K562 (cell line): ENCODE measurements around the gene SLC25A45. TPM values are rescaled to one million over a fixed set of nuclear protein-coding genes. Genes with fewer than 3 reads are reported as not detected.

Experiments used
- ARID2 ChIP-seq: fragments of 450-650 bp; IDR thresholded peaks from 2 replicates; pipeline ENCODE4 v1.6.1; 2017; ENCODE audit warnings: antibody characterized with exemption, mild to moderate bottlenecking
- ATF7 ChIP-seq: fragments of 450-650 bp; IDR thresholded peaks from 2 replicates; pipeline ENCODE4 v1.7.1; 2014; ENCODE audit warnings: mild to moderate bottlenecking, moderate library complexity
- BRD9 ChIP-seq: fragments of 450-650 bp; IDR thresholded peaks from 2 replicates; pipeline ENCODE4 v1.6.1; 2018; ENCODE audit warnings: low read depth; ENCODE audit not compliant: partially characterized antibody
- CCAR2 ChIP-seq: fragments of 200-400 bp; formaldehyde crosslinking; IDR thresholded peaks from 2 replicates; pipeline ENCODE4 v1.6.1; 2017; ENCODE audit warnings: mild to moderate bottlenecking, low read depth, low read length
- CREB3 ChIP-seq: fragments of 450-650 bp; conservative IDR thresholded peaks from 2 replicates; pipeline ENCODE4 v1.6.1; 2016; ENCODE audit warnings: missing genetic modification characterization, low read depth, mild to moderate bottlenecking, missing compliant biosample characterization, moderate library complexity
- EP300 ChIP-seq: IDR thresholded peaks from 2 replicates; pipeline ENCODE4 v1.6.1; 2012; ENCODE audit warnings: low read length, improper control_type of control experiment
- ESRRA ChIP-seq: fragments of 450-650 bp; IDR thresholded peaks from 2 replicates; pipeline ENCODE4 v1.6.1; 2014; ENCODE audit warnings: low read depth, mild to moderate bottlenecking, moderate library complexity, borderline replicate concordance
- GATAD2B ChIP-seq: fragments of 450-650 bp; IDR thresholded peaks from 2 replicates; pipeline ENCODE4 v1.6.1; 2017; ENCODE audit warnings: mild to moderate bottlenecking, borderline replicate concordance
- JUNB ChIP-seq: fragments of 450-650 bp; formaldehyde crosslinking; conservative IDR thresholded peaks from 2 replicates; pipeline ENCODE4 v1.4.0; 2020; ENCODE audit warnings: mild to moderate bottlenecking
- MAZ ChIP-seq, 2 experiments: fragments of 450-650 bp in 1 of 2; sonication (generic) in 1 of 2; formaldehyde crosslinking; IDR thresholded peaks in 1 of 2; conservative IDR thresholded peaks in 1 of 2; 2 replicates each; pipeline versions ENCODE4 v1.4.0 to v1.5.0; 2020; ENCODE audit warnings: mild to moderate bottlenecking in 1 of 2, missing genetic modification reagents in 1 of 2
- MTA3 ChIP-seq: fragments of 450-650 bp; formaldehyde crosslinking; IDR thresholded peaks from 2 replicates; pipeline ENCODE4 v1.6.1; 2017; ENCODE audit warnings: mild to moderate bottlenecking, borderline replicate concordance
- NFE2 ChIP-seq: IDR thresholded peaks from 2 replicates; pipeline ENCODE4 v1.6.1; 2014; ENCODE audit warnings: antibody characterized with exemption, low read depth
- PCBP1 ChIP-seq: fragments of 200-400 bp; formaldehyde crosslinking; IDR thresholded peaks from 2 replicates; pipeline ENCODE4 v1.6.1; 2018; ENCODE audit warnings: mild to moderate bottlenecking, low read depth, low read length; ENCODE audit not compliant: poor library complexity, severe bottlenecking
- PHB2 ChIP-seq: fragments of 450-650 bp; IDR thresholded peaks from 2 replicates; pipeline ENCODE4 v1.6.1; 2017; ENCODE audit warnings: low read depth
- POU5F1 ChIP-seq: fragments of 150-350 bp; IDR thresholded peaks from 2 replicates; pipeline ENCODE4 v1.6.1; 2014; ENCODE audit warnings: borderline replicate concordance, low read length, low read depth, mild to moderate bottlenecking; ENCODE audit not compliant: partially characterized antibody
- RCOR1 ChIP-seq, 2 experiments: IDR thresholded peaks; 2 replicates each; pipeline ENCODE4 v1.6.1; 2012; ENCODE audit warnings: low read depth in 2 of 2, low read length in 2 of 2, borderline replicate concordance in 1 of 2, improper control_type of control experiment in 1 of 2
- SMARCA5 ChIP-seq: fragments of 450-650 bp; IDR thresholded peaks from 2 replicates; pipeline ENCODE4 v1.6.1; 2016
- TCF3 ChIP-seq: sonication (generic); formaldehyde crosslinking; IDR thresholded peaks from 2 replicates; pipeline ENCODE4 v1.4.0; 2020; ENCODE audit warnings: mild to moderate bottlenecking, missing genetic modification reagents
- TCFL5 ChIP-seq: fragments of 250-450 bp; sonication (Bioruptor Pico); conservative IDR thresholded peaks from 2 replicates; pipeline ENCODE4 v1.6.1; 2021; ENCODE audit warnings: mild to moderate bottlenecking, moderate library complexity, matching md5 sums
- TEAD4 ChIP-seq, 2 experiments: sonication (generic) in 1 of 2; formaldehyde crosslinking in 1 of 2; IDR thresholded peaks; 2 replicates each; pipeline versions ENCODE4 v1.6.1 to v1.8.0; 2012 to 2022; ENCODE audit warnings: borderline replicate concordance in 1 of 2, inconsistent platforms in 1 of 2, low read length in 1 of 2, mild to moderate bottlenecking in 1 of 2, missing genetic modification reagents in 1 of 2
- YBX1 ChIP-seq: fragments of 450-650 bp; IDR thresholded peaks from 2 replicates; pipeline ENCODE4 v1.7.1; 2016; ENCODE audit warnings: mild to moderate bottlenecking
- ZBTB12 ChIP-seq: fragments of 250-450 bp; sonication (Bioruptor Pico); IDR thresholded peaks from 2 replicates; pipeline ENCODE4 v1.4.0; 2020
- ZFX ChIP-seq: sonication (generic); formaldehyde crosslinking; IDR thresholded peaks from 2 replicates; pipeline ENCODE4 v1.8.0; 2022; ENCODE audit warnings: mild to moderate bottlenecking, missing genetic modification reagents, moderate library complexity
- ZNF12 ChIP-seq: sonication (generic); formaldehyde crosslinking; IDR thresholded peaks from 2 replicates; pipeline ENCODE4 v1.4.0; 2020; ENCODE audit warnings: mild to moderate bottlenecking, missing genetic modification reagents
- ZNF165 ChIP-seq: fragments of 250-450 bp; sonication (Bioruptor Pico); IDR thresholded peaks from 2 replicates; pipeline ENCODE4 v1.4.0; 2020; ENCODE audit warnings: borderline replicate concordance
- ZNF57 ChIP-seq: fragments of 450-650 bp; formaldehyde crosslinking; IDR thresholded peaks from 2 replicates; pipeline ENCODE4 v1.4.0; 2020; ENCODE audit warnings: mild to moderate bottlenecking, moderate library complexity
- ZNF778 ChIP-seq: fragments of 450-650 bp; formaldehyde crosslinking; IDR thresholded peaks from 2 replicates; pipeline ENCODE4 v1.4.0; 2020; ENCODE audit warnings: mild to moderate bottlenecking, moderate library complexity
- polyA plus RNA-seq, 8 experiments: library from polyadenylated mRNA; depleted of rRNA in 4 of 8; stranded (reverse) in 5 of 8; unstranded in 3 of 8; fragments of >200 nt; fragmentation: Nextera tagmentation in 2 of 8; fragmentation: Illumina TruSeq in 1 of 8; extraction: Ambion mirVana in 2 of 8; extraction: Trizol in 1 of 8; gene quantifications; 2 replicates each; pipeline versions ENCODE4 v1.2.1 to v1.2.3, GENCODE V29; 2011 to 2014; ENCODE audit warnings: inconsistent platforms in 1 of 8, missing spikeins in 1 of 8
- total RNA-seq, 7 experiments: library from RNA; depleted of rRNA in 6 of 7; stranded (reverse); fragments of >200 nt in 6 of 7; fragmentation: Illumina TruSeq in 2 of 7; extraction: Trizol in 2 of 7; gene quantifications; 2 replicates each; pipeline versions ENCODE4 v1.2.1 to v1.2.3, GENCODE V29; 2011 to 2021; ENCODE audit warnings: low replicate concordance in 1 of 7

The SLC25A45 gene
- total and polyA plus RNA-seq, 9 of the 15 experiments (the other 6 are each of a cell fraction or from before 2014, with no cell fraction given), result 0.15 to 2.3 (median 0.68) TPM

- TF ChIP-seq TCFL5 (0 out of 2 replicates have a peak, but pooled peaks have one; percentile 41), ZNF778 (CRISPR knock-in tag) (no peak), JUNB (CRISPR knock-in tag) (peak; percentile 94), ZNF12 (CRISPR knock-in tag) (0 out of 2 replicates have a peak, but pooled peaks have one; percentile 60), ZNF57 (CRISPR knock-in tag) (no peak), POU5F1 (no peak), ATF7 (peak; percentile 92), PCBP1 (no peak), CREB3 (tag) (peak; percentile 83), SMARCA5 (peak; percentile 11; the same call in 1 of the 2 replicates), MAZ (CRISPR knock-in tag; conservative IDR thresholded peaks at IDR 0.05 in 1 of 2, IDR thresholded peaks at IDR 0.05 in 1 of 2) (peak; percentile 98 to 100), CCAR2 (no peak), MTA3 (peak; percentile 96), ESRRA (peak; percentile 66; the same call in 1 of the 2 replicates), GATAD2B (peak; percentile 83), RCOR1 (IDR thresholded peaks at IDR 0.05; ENCODE audit: borderline replicate concordance in 1 of 2, low read depth in 2 of 2, low read length in 2 of 2) (peak in 1 of 2 experiments; percentile 83; a peak in 2 of 4 replicates), BRD9 (peak; percentile 96), ZBTB12 (CRISPR knock-in tag) (peak; percentile 38; the same call in 1 of the 2 replicates), PHB2 (no peak), TEAD4 (IDR thresholded peaks at IDR 0.05; ENCODE audit: low read length) (peak; percentile 66; the same call in 1 of the 2 replicates), TEAD4 (CRISPR knock-in tag; IDR thresholded peaks at IDR 0.05; ENCODE audit: borderline replicate concordance) (0 out of 2 replicates have a peak, but pooled peaks have one; percentile 38), ZNF165 (CRISPR knock-in tag) (0 out of 2 replicates have a peak, but pooled peaks have one; percentile 31), ARID2 (peak; percentile 37; the same call in 1 of the 2 replicates), TCF3 (CRISPR knock-in tag) (peak; percentile 44), YBX1 (no peak), NFE2 (peak; percentile 69), ZFX (peak; percentile 98), EP300 (peak; percentile 85)
These were observed at the start of gene SLC25A45 (continued) for GRCh38 chr11:65382033-65382803.
